B cell (primary cell): ENCODE data around the gene IRF8. TPM values are rescaled to one million over a fixed set of nuclear protein-coding genes. Genes with fewer than 3 reads are reported as not detected.

Experiments used
- ATAC-seq: fragments of 200-7000 bp; cut with Tn5 transposase; one replicate; pipeline ENCODE4 v1.10.0; 2021; ENCODE audit warnings: low read depth, mild to moderate bottlenecking, moderate number of reproducible peaks, moderate library complexity
- CTCF ChIA-PET: fragments of 350-600 bp; sonication (Branson Sonifier 250); formaldehyde crosslinking; loops from one replicate; lab custom pipeline; 2021; ENCODE audit warnings: antibody characterized with exemption, inconsistent platforms; lab: Charles Lee
- POLR2A ChIA-PET: fragments of 350-600 bp; sonication (Branson Sonifier 250); formaldehyde crosslinking; loops from one replicate; lab custom pipeline; 2021; ENCODE audit warnings: antibody characterized with exemption; lab: Charles Lee
- DNase-seq: peaks from one replicate; pipeline ENCODE4 v3.0.0; 2013
- H2AFZ ChIP-seq: 2 replicates; pipeline ENCODE4 v1.6.1; 2012; ENCODE audit warnings: mild to moderate bottlenecking, low read depth, low read length; ENCODE audit not compliant: insufficient read depth, poor library complexity, severe bottlenecking
- H3K27ac ChIP-seq, 2 donors: 1 replicate in 1 of 2; 2 replicates in 1 of 2; pipeline ENCODE4 v1.5.1; 2012 to 2013; ENCODE audit warnings: low read length in 2 of 2, mild to moderate bottlenecking in 2 of 2, moderate library complexity in 1 of 2
- H3K27me3 ChIP-seq, 4 experiments: fragments of 200-600 bp in 1 of 4; sonication (generic) in 1 of 4; replicated peaks in 1 of 4; 1 replicate in 2 of 4; 2 replicates in 2 of 4; pipeline versions ENCODE4 v1.6.1 to v1.7.0; 2013 to 2016; ENCODE audit warnings: low read length in 3 of 4, mild to moderate bottlenecking in 2 of 4, mixed read lengths in 1 of 4, moderate library complexity in 1 of 4; ENCODE audit not compliant: insufficient read depth in 4 of 4, control insufficient read depth in 3 of 4; ENCODE audit errors: control extremely low read depth in 1 of 4
- H3K36me3 ChIP-seq, 2 experiments: replicated peaks in 1 of 2; 1 replicate in 1 of 2; 2 replicates in 1 of 2; pipeline versions ENCODE4 v1.6.1 to v1.7.1; 2013; ENCODE audit warnings: low read length in 1 of 2; ENCODE audit not compliant: insufficient read depth in 2 of 2, control insufficient read depth in 1 of 2; ENCODE audit errors: control extremely low read depth in 1 of 2, extremely low read depth in 1 of 2
- H3K4me1 ChIP-seq, 2 donors: fragments of 200-600 bp in 1 of 2; sonication (generic) in 1 of 2; 1 replicate in 1 of 2; 2 replicates in 1 of 2; pipeline versions ENCODE4 v1.5.1 to v1.6.1; 2013 to 2017; ENCODE audit warnings: low read length in 2 of 2; ENCODE audit not compliant: control insufficient read depth in 2 of 2, insufficient read depth in 2 of 2
- H3K4me2 ChIP-seq: replicated peaks from 2 replicates; pipeline ENCODE3; 2012; ENCODE audit warnings: mild to moderate bottlenecking, low read depth, low read length; ENCODE audit not compliant: poor library complexity, severe bottlenecking
- H3K4me3 ChIP-seq, 5 experiments: fragments of 200-600 bp in 1 of 5; sonication (generic) in 1 of 5; 1 replicate in 3 of 5; 2 replicates in 2 of 5; pipeline versions ENCODE4 v1.5.1 to v1.7.0; 2011 to 2016; ENCODE audit warnings: low read length in 4 of 5, mild to moderate bottlenecking in 4 of 5, low read depth in 2 of 5, control low read depth in 1 of 5, moderate library complexity in 1 of 5; ENCODE audit not compliant: insufficient read depth in 1 of 5; ENCODE audit errors: control extremely low read depth in 1 of 5, extremely low read depth in 1 of 5
- H3K79me2 ChIP-seq: fragments of 200-600 bp; sonication (generic); one replicate; pipeline ENCODE4 v1.6.0; 2016; ENCODE audit warnings: low read length; ENCODE audit not compliant: control insufficient read depth, insufficient read depth
- H3K9ac ChIP-seq: fragments of 200-600 bp; sonication (generic); 2 replicates; pipeline ENCODE4 v1.6.1; 2017; ENCODE audit warnings: mild to moderate bottlenecking, low read length, moderate library complexity
- H3K9me3 ChIP-seq, 3 donors: one replicate each; pipeline versions ENCODE4 v1.6.1 to v1.7.1; 2013; ENCODE audit warnings: low read length in 2 of 3; ENCODE audit not compliant: control insufficient read depth in 2 of 3, insufficient read depth in 1 of 3; ENCODE audit errors: control extremely low read depth in 1 of 3
- H4K20me1 ChIP-seq: 2 replicates; pipeline ENCODE4 v1.6.0; 2012; ENCODE audit warnings: mild to moderate bottlenecking, low read length; ENCODE audit not compliant: insufficient read depth, control insufficient read depth, poor library complexity, severe bottlenecking
- H3K27ac Mint-ChIP-seq: one replicate; pipeline ENCODE4 v1.8.0; 2021; ENCODE audit warnings: mixed read lengths
- H3K27me3 Mint-ChIP-seq: one replicate; pipeline ENCODE4 v1.8.0; 2021; ENCODE audit warnings: mixed read lengths
- H3K4me1 Mint-ChIP-seq: one replicate; pipeline ENCODE4 v1.8.0; 2021; ENCODE audit warnings: mixed read lengths
- H3K4me3 Mint-ChIP-seq: one replicate; pipeline ENCODE4 v1.8.0; 2021; ENCODE audit warnings: mixed read lengths
- H3K9me3 Mint-ChIP-seq: one replicate; pipeline ENCODE4 v1.8.0; 2022; ENCODE audit warnings: mixed read lengths; ENCODE audit not compliant: insufficient read depth
- EZH2 ChIP-seq: IDR thresholded peaks from 2 replicates; pipeline ENCODE4 v1.6.1; 2012; ENCODE audit warnings: borderline replicate concordance, low read depth, mild to moderate bottlenecking, moderate library complexity, low read length; ENCODE audit not compliant: insufficient read depth, poor library complexity, severe bottlenecking
- WGBS: methylation state at CpG from one replicate; pipeline ENCODE4 v1.1.5; 2013; ENCODE audit warnings: missing lambda C conversion rate; ENCODE audit not compliant: insufficient coverage; 5-methylcytosine and 5-hydroxymethylcytosine counted together
- intact Hi-C: fragments of 100-400 bp; cut with micrococcal nuclease; formaldehyde crosslinking; loops from one replicate; pipeline ENCODE4 v1.10.0; 2022
- polyA plus RNA-seq: library from polyadenylated mRNA; depleted of rRNA; stranded (reverse); fragments of >200 nt; gene quantifications from 2 replicates; pipeline ENCODE4 v1.2.3, GENCODE V29; 2012
- total RNA-seq, 2 donors: library from RNA; stranded (reverse); fragments of 120-200 nt in 1 of 2; gene quantifications; 1 replicate in 1 of 2; 2 replicates in 1 of 2; pipeline versions ENCODE4 v1.2.3 to v1.2.4, GENCODE V29; 2013 to 2022
- TF ChIP-seq, protein P1 (sequence below): fragments of 200-600 bp; IDR thresholded peaks from one replicate; pipeline ENCODE4 v1.8.0; 2022; ENCODE audit warnings: antibody characterized with exemption, mild to moderate bottlenecking

Gene IRF8
- total and polyA plus RNA-seq, 2 donors (not counting 1 experiment from before 2014, with no cell fraction given): 309 to 332 TPM

DNA sequence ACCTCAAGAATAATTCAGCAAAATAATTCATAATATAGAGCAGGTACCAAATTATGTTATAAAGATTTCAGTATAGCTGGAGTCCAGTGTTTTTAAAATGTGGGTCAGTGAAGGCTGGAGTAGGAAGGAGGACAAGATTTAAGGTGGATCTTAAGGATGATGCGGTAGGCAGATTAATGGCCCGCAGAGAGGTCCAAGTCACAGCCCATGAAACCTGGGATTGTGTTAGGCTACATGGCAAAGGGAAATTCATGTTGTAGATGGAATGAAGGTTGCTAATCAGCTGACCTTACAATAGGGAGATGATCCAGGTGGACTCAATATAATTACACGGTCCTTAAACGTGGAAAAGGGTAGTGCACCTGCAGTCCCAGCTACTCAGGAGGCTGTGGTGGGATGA is 6.2 kb upstream of the IRF8 start:
- H3K9me3 Mint-ChIP-seq: no peaks in the 10 kb centered on the region
- CTCF ChIA-PET: interaction anchor here (0.6 to 14.4 kb wide), 13 partner anchors 9 to 1173 kb away, joined by 3 to 364 read pairs (median 3); no protein-coding TSS in a partner anchor
- no peak overlapping the region for H3K27ac ChIP-seq
- no peak overlapping the region for H3K4me3 ChIP-seq
- H3K9me3 ChIP-seq: no peaks in the 10 kb centered on the region
- peaks cover 55% of the 10 kb centered on the region for H3K4me1 Mint-ChIP-seq
- no peaks in the 10 kb centered on the region for H4K20me1 ChIP-seq
- no peaks in the 10 kb centered on the region for H3K36me3 ChIP-seq
- 91% methylated on average over 4 of the region's 4 CpGs for WGBS
- no peaks in the 10 kb centered on the region for H3K27me3 ChIP-seq
- no peak for TF ChIP-seq EZH2
- TF ChIP-seq, protein P1, sequence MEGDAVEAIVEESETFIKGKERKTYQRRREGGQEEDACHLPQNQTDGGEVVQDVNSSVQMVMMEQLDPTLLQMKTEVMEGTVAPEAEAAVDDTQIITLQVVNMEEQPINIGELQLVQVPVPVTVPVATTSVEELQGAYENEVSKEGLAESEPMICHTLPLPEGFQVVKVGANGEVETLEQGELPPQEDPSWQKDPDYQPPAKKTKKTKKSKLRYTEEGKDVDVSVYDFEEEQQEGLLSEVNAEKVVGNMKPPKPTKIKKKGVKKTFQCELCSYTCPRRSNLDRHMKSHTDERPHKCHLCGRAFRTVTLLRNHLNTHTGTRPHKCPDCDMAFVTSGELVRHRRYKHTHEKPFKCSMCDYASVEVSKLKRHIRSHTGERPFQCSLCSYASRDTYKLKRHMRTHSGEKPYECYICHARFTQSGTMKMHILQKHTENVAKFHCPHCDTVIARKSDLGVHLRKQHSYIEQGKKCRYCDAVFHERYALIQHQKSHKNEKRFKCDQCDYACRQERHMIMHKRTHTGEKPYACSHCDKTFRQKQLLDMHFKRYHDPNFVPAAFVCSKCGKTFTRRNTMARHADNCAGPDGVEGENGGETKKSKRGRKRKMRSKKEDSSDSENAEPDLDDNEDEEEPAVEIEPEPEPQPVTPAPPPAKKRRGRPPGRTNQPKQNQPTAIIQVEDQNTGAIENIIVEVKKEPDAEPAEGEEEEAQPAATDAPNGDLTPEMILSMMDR: no peak
- intact Hi-C loops: no loop called here
- H3K9ac ChIP-seq: no peak overlapping the region
- DNase-seq (no peak), ATAC-seq (no peak)
- H2AFZ ChIP-seq: no peak overlapping the region
- H3K27ac Mint-ChIP-seq: no peak overlapping the region
- peaks cover 5% of the 10 kb centered on the region for H3K79me2 ChIP-seq
- no peak overlapping the region for H3K4me3 Mint-ChIP-seq
- no peak overlapping the region for H3K4me2 ChIP-seq
- POLR2A ChIA-PET: interaction anchor here (0.6 to 1.7 kb wide), 4 partner anchors 13 to 71 kb away, joined by 3 to 8 read pairs (median 4); no protein-coding TSS in a partner anchor
- H3K4me1 ChIP-seq: peaks cover 27 to 36% of the 10 kb centered on the region in 2 donors
- no peaks in the 10 kb centered on the region for H3K27me3 Mint-ChIP-seq

DNA sequence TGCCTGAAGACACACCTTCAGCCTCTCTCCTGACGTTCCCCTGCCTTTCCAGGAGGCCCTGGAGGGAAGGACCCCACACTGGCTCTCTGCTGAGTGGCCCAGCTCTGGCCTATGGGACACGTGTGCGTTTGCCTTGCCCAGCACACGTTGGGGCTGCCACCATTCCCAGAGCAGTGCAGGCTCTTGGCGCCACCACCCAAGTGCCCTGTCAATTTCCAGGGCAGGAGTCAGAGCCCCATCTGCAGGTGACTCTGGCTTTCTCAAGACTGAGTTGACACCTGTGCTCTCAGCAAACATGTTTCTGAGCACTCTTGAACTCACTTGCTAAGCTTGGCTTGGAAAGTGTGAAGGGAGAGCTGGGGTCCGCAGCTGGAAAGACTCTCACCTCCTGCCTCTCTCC is 4.7 kb upstream of the IRF8 start:
- DNase-seq: peak; percentile 53
- intact Hi-C loops: loop anchor here (1.0 kb wide), 1 partner anchor 73 kb away; no protein-coding TSS in a partner anchor
- no peaks in the 10 kb centered on the region for H3K9me3 ChIP-seq
- H3K27ac ChIP-seq: no peak overlapping the region
- CTCF ChIA-PET: interaction anchor here (0.6 to 14.4 kb wide), 20 partner anchors 9 to 129 kb away, joined by 3 to 364 read pairs (median 4); no protein-coding TSS in a partner anchor
- no peaks in the 10 kb centered on the region for H3K27me3 ChIP-seq
- H2AFZ ChIP-seq: no peak overlapping the region
- H4K20me1 ChIP-seq: peaks cover 3% of the 10 kb centered on the region
- H3K4me1 ChIP-seq: peaks cover 19 to 27% of the 10 kb centered on the region in 2 donors
- no peak overlapping the region for H3K9ac ChIP-seq
- H3K4me2 ChIP-seq: no peak overlapping the region
- H3K79me2 ChIP-seq: peaks cover 20% of the 10 kb centered on the region
- peak overlapping the region; percentile 73 for H3K27ac Mint-ChIP-seq
- POLR2A ChIA-PET: interaction anchor here (0.6 to 2.1 kb wide), 4 partner anchors 24 to 73 kb away, joined by 3 to 7 read pairs (median 3); no protein-coding TSS in a partner anchor
- no peak for TF ChIP-seq EZH2
- TF ChIP-seq, protein P1: peak; percentile 36
- 77% methylated on average over 5 of the region's 6 CpGs for WGBS
- H3K4me1 Mint-ChIP-seq: peaks cover 46% of the 10 kb centered on the region
- H3K4me3 Mint-ChIP-seq: no peak overlapping the region
- no peak for ATAC-seq
- H3K4me3 ChIP-seq: no peak overlapping the region
- no peaks in the 10 kb centered on the region for H3K27me3 Mint-ChIP-seq
- no peaks in the 10 kb centered on the region for H3K36me3 ChIP-seq
- no peaks in the 10 kb centered on the region for H3K9me3 Mint-ChIP-seq
